ENCODE results near the gene THEMIS2. TPM values are rescaled to one million over a fixed set of nuclear protein-coding genes. Genes with fewer than 3 reads are reported as not detected.

Gene THEMIS2
- total and polyA plus RNA-seq, 10 donors = 82.4 to 433 (median 239) TPM

DNA sequence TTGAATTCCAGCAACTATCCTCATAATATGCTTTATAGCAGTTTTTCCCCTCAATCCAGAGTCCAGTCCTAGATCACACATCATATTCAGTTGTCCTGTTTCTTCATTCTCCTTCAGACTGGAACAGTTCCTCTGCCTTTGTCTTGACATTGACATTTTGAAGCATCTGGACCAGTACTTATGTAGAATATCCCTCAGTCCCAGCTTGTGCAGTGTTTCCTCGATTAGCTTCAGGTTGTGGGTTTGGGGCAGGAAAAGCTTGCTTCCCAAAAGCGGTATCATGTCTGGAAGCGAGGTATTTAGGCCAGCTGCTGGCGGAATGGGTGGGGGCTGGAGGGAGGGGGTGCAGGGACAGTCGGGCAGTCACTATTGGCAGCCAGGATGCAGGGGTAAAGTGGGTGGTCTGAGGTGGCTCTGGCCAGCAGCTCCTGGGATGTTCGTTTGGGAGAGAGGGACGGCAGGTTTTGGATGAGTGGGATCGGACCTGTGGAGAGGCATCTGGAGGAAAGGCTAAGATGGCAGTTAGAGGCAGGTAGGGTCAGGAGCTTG, 6.5 kb downstream of the THEMIS2 start:
- peak; percentile 59 for DNase-seq
- no peaks in the 10 kb centered on the region for H3K27me3 ChIP-seq (replicated peaks in 1 of 7)
- H3K36me3 ChIP-seq = peaks cover 0 to 82% (median 57%) of the 10 kb centered on the region in 6 donors
- no peaks in the 10 kb centered on the region for H3K9me3 ChIP-seq
- peaks cover 3 to 96% (median 60%) of the 10 kb centered on the region in 6 donors for H3K4me1 ChIP-seq
- peak overlapping the region in 5 of 8 donors; percentile 32 to 97 (median 92) for H3K27ac ChIP-seq
- WGBS, 5 donors = 58 to 72% (median 70%) methylated on average over 8 of the region's 8 CpGs
- H3K4me3 ChIP-seq = peak overlapping the region in 1 of 8 donors; percentile 15
- TF ChIP-seq POLR2A (IDR thresholded peaks at IDR 0.05) (no peak), POLR2AphosphoS5 (IDR thresholded peaks at IDR 0.05) (no peak)
- TF ChIP-seq, protein P1, sequence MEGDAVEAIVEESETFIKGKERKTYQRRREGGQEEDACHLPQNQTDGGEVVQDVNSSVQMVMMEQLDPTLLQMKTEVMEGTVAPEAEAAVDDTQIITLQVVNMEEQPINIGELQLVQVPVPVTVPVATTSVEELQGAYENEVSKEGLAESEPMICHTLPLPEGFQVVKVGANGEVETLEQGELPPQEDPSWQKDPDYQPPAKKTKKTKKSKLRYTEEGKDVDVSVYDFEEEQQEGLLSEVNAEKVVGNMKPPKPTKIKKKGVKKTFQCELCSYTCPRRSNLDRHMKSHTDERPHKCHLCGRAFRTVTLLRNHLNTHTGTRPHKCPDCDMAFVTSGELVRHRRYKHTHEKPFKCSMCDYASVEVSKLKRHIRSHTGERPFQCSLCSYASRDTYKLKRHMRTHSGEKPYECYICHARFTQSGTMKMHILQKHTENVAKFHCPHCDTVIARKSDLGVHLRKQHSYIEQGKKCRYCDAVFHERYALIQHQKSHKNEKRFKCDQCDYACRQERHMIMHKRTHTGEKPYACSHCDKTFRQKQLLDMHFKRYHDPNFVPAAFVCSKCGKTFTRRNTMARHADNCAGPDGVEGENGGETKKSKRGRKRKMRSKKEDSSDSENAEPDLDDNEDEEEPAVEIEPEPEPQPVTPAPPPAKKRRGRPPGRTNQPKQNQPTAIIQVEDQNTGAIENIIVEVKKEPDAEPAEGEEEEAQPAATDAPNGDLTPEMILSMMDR (IDR thresholded peaks at IDR 0.05 in 8 of 11, conservative IDR thresholded peaks at IDR 0.05 in 3 of 11) = no peak
- intact Hi-C loops (cut with DNase I; ENCODE audit: low total_unique reads) = no loop called here

DNA sequence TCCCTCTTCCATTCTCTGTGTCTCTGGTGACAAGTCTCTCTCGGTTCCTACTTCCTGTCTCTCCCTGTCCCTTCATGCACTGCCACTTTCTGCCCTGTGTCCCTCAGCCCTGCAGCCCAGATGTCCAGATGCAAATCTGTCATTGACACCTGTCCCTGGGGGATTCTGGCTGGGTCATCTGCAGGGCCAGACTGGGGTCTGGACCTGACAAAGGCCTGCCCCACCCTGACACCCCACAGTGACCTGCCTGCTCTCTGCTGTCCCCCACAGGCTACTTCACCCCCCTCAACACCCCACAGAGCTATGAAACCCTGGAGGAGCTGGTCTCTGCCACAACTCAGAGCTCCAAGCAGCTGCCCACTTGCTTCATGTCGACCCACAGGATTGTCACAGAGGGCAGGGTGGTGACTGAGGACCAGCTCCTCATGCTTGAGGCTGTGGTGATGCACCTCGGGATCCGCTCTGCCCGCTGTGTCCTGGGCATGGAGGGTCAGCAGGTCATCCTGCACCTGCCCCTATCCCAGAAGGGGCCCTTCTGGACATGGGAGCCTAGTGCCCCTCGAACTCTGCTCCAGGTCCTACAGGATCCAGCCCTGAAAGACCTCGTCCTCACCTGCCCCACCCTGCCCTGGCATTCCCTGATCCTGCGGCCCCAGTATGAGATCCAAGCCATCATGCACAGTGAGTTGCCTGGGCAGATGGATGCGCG, 7.2 kb downstream of the THEMIS2 start:
- intact Hi-C loops (cut with DNase I; ENCODE audit: low total_unique reads) = no loop called here
- peaks cover 3 to 96% (median 61%) of the 10 kb centered on the region in 6 donors for H3K4me1 ChIP-seq
- 84 to 90% (median 88%) methylated on average over 7 to 10 of the region's 10 CpGs for WGBS, 5 donors
- H3K36me3 ChIP-seq = peaks cover 0 to 88% (median 57%) of the 10 kb centered on the region in 6 donors
- peak overlapping the region in 5 of 8 donors; percentile 32 to 97 (median 92) for H3K27ac ChIP-seq
- TF ChIP-seq, protein P1 (IDR thresholded peaks at IDR 0.05 in 8 of 11, conservative IDR thresholded peaks at IDR 0.05 in 3 of 11) = no peak
- TF ChIP-seq POLR2AphosphoS5 (IDR thresholded peaks at IDR 0.05) (peak; percentile 37 to 67 (median 66)), POLR2A (IDR thresholded peaks at IDR 0.05) (no peak)
- DNase-seq = peak; percentile 71
- H3K4me3 ChIP-seq = peak overlapping the region in 1 of 8 donors; percentile 15
- no peaks in the 10 kb centered on the region for H3K9me3 ChIP-seq
- H3K27me3 ChIP-seq (replicated peaks in 1 of 7) = no peaks in the 10 kb centered on the region

DNA sequence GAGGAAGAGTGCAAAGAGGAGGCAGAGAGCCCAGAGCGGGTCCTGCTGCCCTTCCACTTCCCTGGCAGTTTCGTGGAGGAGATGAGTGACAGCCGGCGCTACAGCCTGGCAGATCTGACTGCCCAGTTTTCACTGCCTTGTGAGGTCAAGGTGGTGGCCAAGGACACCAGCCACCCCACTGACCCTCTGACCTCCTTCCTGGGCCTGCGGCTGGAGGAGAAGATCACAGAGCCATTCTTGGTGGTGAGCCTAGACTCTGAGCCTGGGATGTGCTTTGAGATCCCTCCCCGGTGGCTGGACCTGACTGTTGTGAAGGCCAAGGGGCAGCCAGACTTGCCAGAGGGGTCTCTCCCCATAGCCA, 10.2 kb downstream of the THEMIS2 start:
- H3K4me1 ChIP-seq = peaks cover 15 to 96% (median 65%) of the 10 kb centered on the region in 6 donors

More for the DNA sequence above, 10.2 kb downstream of the THEMIS2 start:
- intact Hi-C loops (cut with DNase I; ENCODE audit: low total_unique reads) = no loop called here
- Histone ChIP-seq H3K9me3 (no peaks in the 10 kb centered on the region), H3K27ac (peak overlapping the region; percentile 19 to 97 (median 92)), H3K27me3 (replicated peaks in 1 of 7) (no peaks in the 10 kb centered on the region), H3K36me3 (peaks cover 0 to 98% (median 55%) of the 10 kb centered on the region in 6 donors), H3K4me3 (peak overlapping the region in 1 of 8 donors; percentile 61)
- TF ChIP-seq, protein P1 (IDR thresholded peaks at IDR 0.05 in 8 of 11, conservative IDR thresholded peaks at IDR 0.05 in 3 of 11) = no peak
- TF ChIP-seq POLR2AphosphoS5 (IDR thresholded peaks at IDR 0.05) (peak in 2 of 3 donors; percentile 47 to 48), POLR2A (IDR thresholded peaks at IDR 0.05) (no peak)
- 79 to 89% (median 83%) methylated on average over 5 to 6 of the region's 6 CpGs for WGBS, 5 donors
- no peak for DNase-seq

All from spleen (tissue), 11 donors.